Measurements from ENCODE around the gene PPP2R2B.

- TF ChIP-seq POLR2A (IDR thresholded peaks at IDR 0.05; ENCODE audit: low read depth, low read length) (no peak), RFX5 (IDR thresholded peaks at IDR 0.05; ENCODE audit: low read depth, low read length) (no peak), SMC3 (IDR thresholded peaks at IDR 0.05; ENCODE audit: low read depth, low read length) (no peak), RAD21 (IDR thresholded peaks at IDR 0.05; ENCODE audit: low read length) (no peak), MXI1 (IDR thresholded peaks at IDR 0.05; ENCODE audit: borderline replicate concordance, low read depth, low read length) (no peak), RCOR1 (IDR thresholded peaks at IDR 0.05; ENCODE audit: insufficient replicate concordance, low read length) (no peak), BHLHE40 (IDR thresholded peaks at IDR 0.05; ENCODE audit: low read depth, low read length) (no peak), CEBPB (IDR thresholded peaks at IDR 0.05; ENCODE audit: low read depth, low read length) (no peak), MAZ (IDR thresholded peaks at IDR 0.05; ENCODE audit: borderline replicate concordance, low read depth, low read length) (no peak), MAFK (IDR thresholded peaks at IDR 0.05; ENCODE audit: low read depth, low read length) (no peak), NFE2L2 (IDR thresholded peaks at IDR 0.05; ENCODE audit: low read depth, low read length) (no peak), CHD1 (IDR thresholded peaks at IDR 0.05; ENCODE audit: low read depth, low read length) (no peak)
- TF ChIP-seq, protein P1, sequence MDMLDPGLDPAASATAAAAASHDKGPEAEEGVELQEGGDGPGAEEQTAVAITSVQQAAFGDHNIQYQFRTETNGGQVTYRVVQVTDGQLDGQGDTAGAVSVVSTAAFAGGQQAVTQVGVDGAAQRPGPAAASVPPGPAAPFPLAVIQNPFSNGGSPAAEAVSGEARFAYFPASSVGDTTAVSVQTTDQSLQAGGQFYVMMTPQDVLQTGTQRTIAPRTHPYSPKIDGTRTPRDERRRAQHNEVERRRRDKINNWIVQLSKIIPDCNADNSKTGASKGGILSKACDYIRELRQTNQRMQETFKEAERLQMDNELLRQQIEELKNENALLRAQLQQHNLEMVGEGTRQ (IDR thresholded peaks at IDR 0.05; ENCODE audit: low read depth, low read length) = no peak
- TF ChIP-seq, protein P2, sequence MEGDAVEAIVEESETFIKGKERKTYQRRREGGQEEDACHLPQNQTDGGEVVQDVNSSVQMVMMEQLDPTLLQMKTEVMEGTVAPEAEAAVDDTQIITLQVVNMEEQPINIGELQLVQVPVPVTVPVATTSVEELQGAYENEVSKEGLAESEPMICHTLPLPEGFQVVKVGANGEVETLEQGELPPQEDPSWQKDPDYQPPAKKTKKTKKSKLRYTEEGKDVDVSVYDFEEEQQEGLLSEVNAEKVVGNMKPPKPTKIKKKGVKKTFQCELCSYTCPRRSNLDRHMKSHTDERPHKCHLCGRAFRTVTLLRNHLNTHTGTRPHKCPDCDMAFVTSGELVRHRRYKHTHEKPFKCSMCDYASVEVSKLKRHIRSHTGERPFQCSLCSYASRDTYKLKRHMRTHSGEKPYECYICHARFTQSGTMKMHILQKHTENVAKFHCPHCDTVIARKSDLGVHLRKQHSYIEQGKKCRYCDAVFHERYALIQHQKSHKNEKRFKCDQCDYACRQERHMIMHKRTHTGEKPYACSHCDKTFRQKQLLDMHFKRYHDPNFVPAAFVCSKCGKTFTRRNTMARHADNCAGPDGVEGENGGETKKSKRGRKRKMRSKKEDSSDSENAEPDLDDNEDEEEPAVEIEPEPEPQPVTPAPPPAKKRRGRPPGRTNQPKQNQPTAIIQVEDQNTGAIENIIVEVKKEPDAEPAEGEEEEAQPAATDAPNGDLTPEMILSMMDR (conservative IDR thresholded peaks at IDR 0.05; ENCODE audit: low read depth, low read length) = no peak
These were observed 100.3 kb downstream of the PPP2R2B start for GRCh38 chr5:146778261-146778660.
